Heart left ventricle (tissue), 16 donors: ENCODE measurements around the gene RALGAPA2. TPM values are rescaled to one million over a fixed set of nuclear protein-coding genes. Genes with fewer than 3 reads are reported as not detected.

Experiments
- ATAC-seq, 4 donors: fragments of 200-7000 bp; cut with Tn5 transposase; one replicate each; pipeline ENCODE4 v1.9.1; 2020 to 2022; ENCODE audit warnings: moderate library complexity in 4 of 4, mild to moderate bottlenecking in 3 of 4, moderate number of reproducible peaks in 1 of 4
- DNase-seq, 5 donors: peaks; one replicate each; pipeline ENCODE4 v3.0.0-alpha.2; 2020
- H3K27ac ChIP-seq, 12 donors: fragments of 200-600 bp; sonication (generic) in 4 of 12; one replicate each; pipeline versions ENCODE4 v1.5.0 to v1.8.0; 2016 to 2022; ENCODE audit warnings: mild to moderate bottlenecking in 2 of 12
- H3K27me3 ChIP-seq, 9 donors: fragments of 200-600 bp; sonication (generic) in 2 of 9; one replicate each; pipeline versions ENCODE4 v1.5.1 to v1.8.0; 2016 to 2022; ENCODE audit warnings: mild to moderate bottlenecking in 3 of 9
- H3K36me3 ChIP-seq, 9 donors: fragments of 200-600 bp; sonication (generic) in 2 of 9; one replicate each; pipeline versions ENCODE4 v1.5.0 to v1.8.0; 2018 to 2022; ENCODE audit warnings: mild to moderate bottlenecking in 2 of 9
- H3K4me1 ChIP-seq, 12 donors: fragments of 200-600 bp; sonication (generic) in 4 of 12; one replicate each; pipeline versions ENCODE4 v1.5.0 to v1.8.0; 2016 to 2022; ENCODE audit warnings: mild to moderate bottlenecking in 3 of 12
- H3K4me3 ChIP-seq, 12 donors: fragments of 200-600 bp; sonication (generic) in 4 of 12; one replicate each; pipeline versions ENCODE4 v1.5.0 to v1.8.0; 2017 to 2022; ENCODE audit warnings: mild to moderate bottlenecking in 9 of 12, moderate library complexity in 4 of 12
- H3K9me3 ChIP-seq, 12 donors: fragments of 200-600 bp; sonication (generic) in 4 of 12; one replicate each; pipeline versions ENCODE4 v1.5.0 to v1.8.0; 2016 to 2022; ENCODE audit warnings: mild to moderate bottlenecking in 1 of 12
- POLR2A ChIP-seq, 2 donors: fragments of 450-650 bp; IDR thresholded peaks; one replicate each; pipeline ENCODE4 v1.6.1; 2017; ENCODE audit warnings: antibody characterized with exemption in 2 of 2, mild to moderate bottlenecking in 2 of 2, moderate library complexity in 2 of 2
- WGBS, 4 donors: extraction: QIAGEN DNeasy Blood & Tissue Kit in 2 of 4; methylation state at CpG; one replicate each; pipeline versions ENCODE4 v1.1.5 to v1.1.7; 2013 to 2018; 5-methylcytosine and 5-hydroxymethylcytosine counted together
- intact Hi-C, 10 donors: fragments of 100-400 bp; cut with DNase I; formaldehyde crosslinking; loops; one replicate each; pipeline versions ENCODE4 v1.11.1 to v1.14.2; 2022
- polyA plus RNA-seq, 2 donors: library from polyadenylated mRNA; stranded (reverse); fragments of 200-250 nt; gene quantifications; one replicate each; pipeline ENCODE4 v1.2.3, GENCODE V29; 2013
- total RNA-seq, 9 donors: library from RNA; depleted of rRNA in 2 of 9; stranded (reverse); fragments of >200 nt in 2 of 9; fragmentation: NEBNext Ultra II Directional in 3 of 9; extraction: Animal tissue kit (Norgen Biotek cat#: 25700) in 3 of 9; gene quantifications; one replicate each; pipeline versions ENCODE4 v1.1.0 to v1.2.4, GENCODE V29; 2016 to 2023
- TF ChIP-seq, protein P1 (sequence below), 12 donors: fragments of 200-600 bp; sonication (generic) in 4 of 12; IDR thresholded peaks; one replicate each; pipeline versions ENCODE4 v1.5.0 to v1.8.0; 2018 to 2022; ENCODE audit warnings: antibody characterized with exemption in 12 of 12, mild to moderate bottlenecking in 5 of 12
- donor health status: ischemic (EF 13 %, LVEDD 7.1; RV severe dilation, severe dysfunction).
- donor health status: healthy with polysubstance abuse.
- donor health status: DM: no; HTN: yes; CAD: no.
- donor health status: DM: no; HTN: no; CAD: no.
- donor health status: ischemic (EF 25% LVEDD 6.9; RV normal size, moderate dysfunction).
- donor health status: ischemic (EF 25% LVEDD 5.7; RV mildly dilated, moderate dysfunction).
- donor health status: healthy.
- donor health status: DM: yes; HTN: yes; CAD: no.
- donor health status: ischemic (EF 35%, LVEDD 5.7; RV mildly dilated, moderate dysfunction).
- donor health status: nonischemic (EF 11% LVEDD 7.7; RV severe dilation, severe dysfunction).
- donor health status: DM: yes; HTN: yes; CAD: no.
- donor health status: PGD.
- donor health status: ischemic (EF 29% LVEDD 5.4; RV normal size, mild dysfunction).
- donor health status: nonischemic (EF 23%, LVEDD 6.1; RV moderate dilation, normal function).

Gene RALGAPA2
- total and polyA plus RNA-seq, 11 donors: 5.6 to 33.8 (median 21.4) TPM

DNA sequence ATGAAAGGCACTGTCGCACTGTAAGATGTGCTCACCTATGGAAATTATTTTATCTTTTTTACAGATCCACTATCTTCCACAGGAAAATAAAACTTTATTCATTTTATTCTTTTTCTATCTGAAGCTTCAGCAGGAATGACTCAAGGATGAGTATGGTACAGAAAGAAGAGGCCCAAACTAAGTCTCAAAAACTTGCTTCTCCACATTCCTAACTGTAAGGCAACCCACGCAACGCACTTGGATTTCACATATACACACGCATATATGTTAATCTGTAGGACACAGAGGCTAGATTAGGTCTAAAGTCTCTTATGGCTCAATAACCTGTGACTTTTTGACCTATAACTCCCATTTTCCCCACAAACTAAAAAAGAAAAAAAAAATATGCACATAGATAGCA is 81.9 kb downstream of the RALGAPA2 start:
- H3K4me1 ChIP-seq: no peaks in the 10 kb centered on the region
- H3K4me3 ChIP-seq: no peak overlapping the region
- H3K36me3 ChIP-seq: peaks cover 0 to 90% (median 68%) of the 10 kb centered on the region in 9 donors
- WGBS, 4 donors: 97 to 98% (median 97%) methylated on average over 4 of the region's 4 CpGs
- DNase-seq (no peak), ATAC-seq (no peak)
- no peaks in the 10 kb centered on the region for H3K9me3 ChIP-seq
- H3K27me3 ChIP-seq: no peaks in the 10 kb centered on the region
- no peak overlapping the region for H3K27ac ChIP-seq
- TF ChIP-seq POLR2A (IDR thresholded peaks at IDR 0.05): no peak
- TF ChIP-seq, protein P1, sequence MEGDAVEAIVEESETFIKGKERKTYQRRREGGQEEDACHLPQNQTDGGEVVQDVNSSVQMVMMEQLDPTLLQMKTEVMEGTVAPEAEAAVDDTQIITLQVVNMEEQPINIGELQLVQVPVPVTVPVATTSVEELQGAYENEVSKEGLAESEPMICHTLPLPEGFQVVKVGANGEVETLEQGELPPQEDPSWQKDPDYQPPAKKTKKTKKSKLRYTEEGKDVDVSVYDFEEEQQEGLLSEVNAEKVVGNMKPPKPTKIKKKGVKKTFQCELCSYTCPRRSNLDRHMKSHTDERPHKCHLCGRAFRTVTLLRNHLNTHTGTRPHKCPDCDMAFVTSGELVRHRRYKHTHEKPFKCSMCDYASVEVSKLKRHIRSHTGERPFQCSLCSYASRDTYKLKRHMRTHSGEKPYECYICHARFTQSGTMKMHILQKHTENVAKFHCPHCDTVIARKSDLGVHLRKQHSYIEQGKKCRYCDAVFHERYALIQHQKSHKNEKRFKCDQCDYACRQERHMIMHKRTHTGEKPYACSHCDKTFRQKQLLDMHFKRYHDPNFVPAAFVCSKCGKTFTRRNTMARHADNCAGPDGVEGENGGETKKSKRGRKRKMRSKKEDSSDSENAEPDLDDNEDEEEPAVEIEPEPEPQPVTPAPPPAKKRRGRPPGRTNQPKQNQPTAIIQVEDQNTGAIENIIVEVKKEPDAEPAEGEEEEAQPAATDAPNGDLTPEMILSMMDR (IDR thresholded peaks at IDR 0.05): no peak
- intact Hi-C loops: no loop called here

DNA sequence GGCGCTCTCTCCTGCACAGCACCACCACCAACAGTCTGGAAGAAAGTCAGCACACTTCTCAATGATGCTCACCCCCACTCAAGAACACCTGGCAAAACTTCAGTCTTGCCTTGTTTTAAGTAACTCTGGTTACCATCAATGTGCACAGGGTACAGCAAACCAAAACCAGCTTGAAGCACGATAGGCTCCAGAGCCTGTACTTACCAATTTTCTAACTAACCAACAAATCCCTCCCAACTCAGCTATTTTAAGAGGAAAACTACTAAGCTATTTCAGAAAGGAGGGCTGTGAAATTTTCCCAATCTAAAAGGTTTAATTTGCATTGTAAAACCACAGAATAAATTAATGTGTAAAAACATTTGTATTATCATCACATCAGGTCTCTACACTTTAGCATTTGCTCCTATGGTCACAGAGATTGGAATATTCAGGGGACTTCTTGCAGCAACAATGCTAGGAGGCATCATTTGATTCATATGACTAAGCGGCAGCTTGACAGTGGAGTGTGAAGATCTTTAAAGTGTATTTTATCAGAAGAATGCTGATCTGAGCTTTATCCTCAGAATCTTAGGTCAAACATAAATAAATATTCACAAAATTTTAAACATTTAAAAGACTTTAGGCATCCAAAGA is 82.8 kb downstream of the RALGAPA2 start:
- no peak for DNase-seq
- no peak for ATAC-seq
- Histone ChIP-seq H3K4me1 (no peaks in the 10 kb centered on the region), H3K27me3 (no peaks in the 10 kb centered on the region), H3K27ac (no peak overlapping the region), H3K9me3 (no peaks in the 10 kb centered on the region), H3K36me3 (peaks cover 0 to 82% (median 59%) of the 10 kb centered on the region in 9 donors), H3K4me3 (no peak overlapping the region)
- intact Hi-C loops: no loop called here
- 91 to 100% (median 98%) methylated on average over 3 of the region's 3 CpGs for WGBS, 4 donors
- no peak for TF ChIP-seq POLR2A (IDR thresholded peaks at IDR 0.05)
- TF ChIP-seq, protein P1 (IDR thresholded peaks at IDR 0.05): no peak

DNA sequence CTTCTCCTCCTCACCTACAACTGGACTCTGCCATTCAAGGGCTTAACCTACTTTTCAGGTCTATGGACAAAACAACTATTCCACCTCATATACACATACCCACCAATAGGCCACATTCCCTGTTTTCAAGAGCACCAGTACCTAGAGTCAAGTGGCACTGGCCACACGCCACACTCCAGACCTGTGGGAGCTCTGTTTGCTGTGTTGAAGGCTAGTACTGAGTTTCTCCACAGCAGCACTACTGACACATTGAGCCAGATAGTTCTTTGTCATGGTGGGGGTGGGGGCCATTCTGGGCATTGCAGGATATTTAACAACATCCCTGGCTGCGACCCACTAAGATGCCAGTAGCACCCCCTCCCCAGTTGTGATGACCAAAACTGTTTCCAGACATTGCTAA is 84.1 kb downstream of the RALGAPA2 start:
- Histone ChIP-seq H3K4me1 (no peaks in the 10 kb centered on the region), H3K4me3 (no peak overlapping the region), H3K27ac (no peak overlapping the region), H3K27me3 (no peaks in the 10 kb centered on the region), H3K36me3 (peaks cover 0 to 68% (median 46%) of the 10 kb centered on the region in 9 donors), H3K9me3 (no peaks in the 10 kb centered on the region)
- TF ChIP-seq, protein P1 (IDR thresholded peaks at IDR 0.05): no peak
- TF ChIP-seq POLR2A (IDR thresholded peaks at IDR 0.05): no peak
- 96 to 100% (median 96%) methylated on average over 2 of the region's 2 CpGs for WGBS, 4 donors
- ATAC-seq: no peak
- no peak for DNase-seq
- intact Hi-C loops: no loop called here

DNA sequence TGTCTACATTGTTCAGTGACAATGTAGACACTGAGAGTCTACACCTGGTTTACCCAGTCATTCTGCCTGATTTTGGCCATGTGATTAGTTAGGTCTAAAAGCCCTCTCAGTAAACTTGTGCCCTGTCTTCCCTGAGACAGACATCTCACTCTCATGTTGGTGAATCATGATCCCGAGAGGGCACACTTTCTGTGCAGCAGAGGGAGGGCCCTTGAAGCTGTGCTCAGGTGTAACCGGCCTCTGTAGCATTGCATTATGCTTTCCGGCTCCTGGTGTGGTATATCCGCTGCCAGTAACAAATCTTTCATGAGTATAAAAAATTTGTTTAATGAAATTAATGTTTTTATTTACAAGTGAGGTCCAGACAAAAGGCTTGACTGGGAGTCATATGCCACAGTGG is 85.0 kb downstream of the RALGAPA2 start:
- no peak for DNase-seq
- Histone ChIP-seq H3K27ac (no peak overlapping the region), H3K27me3 (no peaks in the 10 kb centered on the region), H3K36me3 (peaks cover 0 to 63% (median 38%) of the 10 kb centered on the region in 9 donors), H3K9me3 (no peaks in the 10 kb centered on the region), H3K4me1 (peaks cover 0 to 2% (median 0%) of the 10 kb centered on the region in 12 donors), H3K4me3 (no peak overlapping the region)
- ATAC-seq: no peak
- 96 to 98% (median 96%) methylated on average over 4 of the region's 4 CpGs for WGBS, 4 donors
- no peak for TF ChIP-seq POLR2A (IDR thresholded peaks at IDR 0.05)
- TF ChIP-seq, protein P1 (IDR thresholded peaks at IDR 0.05): no peak
- intact Hi-C loops: no loop called here
